ENCODE results near the gene OR4L1. TPM values are rescaled to one million over a fixed set of nuclear protein-coding genes. Genes with fewer than 3 reads are reported as not detected.
"Not testable (repeated sequence)": the region's sequence is repeated elsewhere in the genome, so short reads cannot be mapped to it uniquely, and the experiment has no call there.

The OR4L1 gene
- total and polyA plus RNA-seq, 8 donors: not detected

- DNase-seq: no peak
- intact Hi-C loops (cut with DNase I): no loop called here
- Histone ChIP-seq H3K4me3 (no peak overlapping the region), H3K27ac (no peak overlapping the region), H3K9me3 (no peaks in the 10 kb centered on the region), H3K36me3 (no peaks in the 10 kb centered on the region), H3K27me3 (no peaks in the 10 kb centered on the region), H3K4me1 (no peaks in the 10 kb centered on the region)
- TF ChIP-seq CTCF (IDR thresholded peaks at IDR 0.05): no peak
- ATAC-seq: no peak
Observed at GRCh38 chr14:20044243-20044642, 15.6 kb upstream of the OR4L1 start.

GRCh38 chr14:20048202-20048601, 11.6 kb upstream of the OR4L1 start:
- H3K4me3 ChIP-seq: no peak overlapping the region
- no peak for TF ChIP-seq CTCF (IDR thresholded peaks at IDR 0.05)
- no peaks in the 10 kb centered on the region for H3K4me1 ChIP-seq
- no peaks in the 10 kb centered on the region for H3K36me3 ChIP-seq
- H3K9me3 ChIP-seq: no peaks in the 10 kb centered on the region
- DNase-seq: no peak
- H3K27ac ChIP-seq: no peak overlapping the region
- H3K27me3 ChIP-seq: no peaks in the 10 kb centered on the region
- intact Hi-C loops (cut with DNase I): no loop called here
- ATAC-seq: no peak

- no peak overlapping the region for H3K4me3 ChIP-seq
- intact Hi-C loops (cut with DNase I): no loop called here
- ATAC-seq (no peak), DNase-seq (no peak)
- H3K27me3 ChIP-seq: no peaks in the 10 kb centered on the region
- no peak for TF ChIP-seq CTCF (IDR thresholded peaks at IDR 0.05)
- no peaks in the 10 kb centered on the region for H3K36me3 ChIP-seq
- H3K27ac ChIP-seq: no peak overlapping the region
- H3K4me1 ChIP-seq: no peaks in the 10 kb centered on the region
- no peaks in the 10 kb centered on the region for H3K9me3 ChIP-seq
Observed at GRCh38 chr14:20092050-20092449, 32.2 kb downstream of the OR4L1 start.

GRCh38 chr14:20093442-20093841, 33.6 kb downstream of the OR4L1 start:
- Histone ChIP-seq H3K27me3 (no peaks in the 10 kb centered on the region), H3K4me3 (no peak overlapping the region), H3K27ac (no peak overlapping the region), H3K4me1 (no peaks in the 10 kb centered on the region), H3K9me3 (no peaks in the 10 kb centered on the region), H3K36me3 (no peaks in the 10 kb centered on the region)
- no peak for TF ChIP-seq CTCF (IDR thresholded peaks at IDR 0.05)
- ATAC-seq: no peak
- no peak for DNase-seq
- intact Hi-C loops (cut with DNase I): no loop called here

GRCh38 chr14:20098926-20099770, 39.3 kb downstream of the OR4L1 start:
- H3K9me3 ChIP-seq; H3K36me3 ChIP-seq; H3K27me3 ChIP-seq; ATAC-seq; H3K4me1 ChIP-seq; H3K27ac ChIP-seq; H3K4me3 ChIP-seq; intact Hi-C loops (cut with DNase I): not testable (repeated sequence)
- peak in 1 of 4 donors; percentile 51 for DNase-seq

GRCh38 chr14:20110438-20110837, 50.6 kb downstream of the OR4L1 start, which contains the start of gene OR4K17:
Gene OR4K17, plus strand, starts transcription at chr14:20110739. Its CDS starts 6,761 bp downstream, at chr14:20117500.
- Histone ChIP-seq H3K4me3 (no peak within 1 kb of the TSS), H3K9me3 (no peaks in the 10 kb centered on the region), H3K36me3 (no peaks in the 10 kb centered on the region), H3K27ac (no peak within 1 kb of the TSS), H3K4me1 (no peaks in the 10 kb centered on the region), H3K27me3 (no peaks in the 10 kb centered on the region)
- DNase-seq: no peak
- ATAC-seq: no peak
- no peak for TF ChIP-seq CTCF (IDR thresholded peaks at IDR 0.05)
- intact Hi-C loops (cut with DNase I): no loop called here
